GM18873 (cell line): ENCODE results near the gene SAMHD1.
"Not testable (repeated sequence)": the region's sequence is repeated elsewhere in the genome, so short reads cannot be mapped to it uniquely, and the experiment has no call there.

Experiments
- ATAC-seq: cut with Tn5 transposase; IDR thresholded peaks from one replicate; pipeline ENCODE4 v1.9.1; 2021; ENCODE audit warnings: mild to moderate bottlenecking, moderate library complexity, moderate number of reproducible peaks; ENCODE audit not compliant: unreplicated experiment, low FRiP score

Gene SAMHD1

DNA sequence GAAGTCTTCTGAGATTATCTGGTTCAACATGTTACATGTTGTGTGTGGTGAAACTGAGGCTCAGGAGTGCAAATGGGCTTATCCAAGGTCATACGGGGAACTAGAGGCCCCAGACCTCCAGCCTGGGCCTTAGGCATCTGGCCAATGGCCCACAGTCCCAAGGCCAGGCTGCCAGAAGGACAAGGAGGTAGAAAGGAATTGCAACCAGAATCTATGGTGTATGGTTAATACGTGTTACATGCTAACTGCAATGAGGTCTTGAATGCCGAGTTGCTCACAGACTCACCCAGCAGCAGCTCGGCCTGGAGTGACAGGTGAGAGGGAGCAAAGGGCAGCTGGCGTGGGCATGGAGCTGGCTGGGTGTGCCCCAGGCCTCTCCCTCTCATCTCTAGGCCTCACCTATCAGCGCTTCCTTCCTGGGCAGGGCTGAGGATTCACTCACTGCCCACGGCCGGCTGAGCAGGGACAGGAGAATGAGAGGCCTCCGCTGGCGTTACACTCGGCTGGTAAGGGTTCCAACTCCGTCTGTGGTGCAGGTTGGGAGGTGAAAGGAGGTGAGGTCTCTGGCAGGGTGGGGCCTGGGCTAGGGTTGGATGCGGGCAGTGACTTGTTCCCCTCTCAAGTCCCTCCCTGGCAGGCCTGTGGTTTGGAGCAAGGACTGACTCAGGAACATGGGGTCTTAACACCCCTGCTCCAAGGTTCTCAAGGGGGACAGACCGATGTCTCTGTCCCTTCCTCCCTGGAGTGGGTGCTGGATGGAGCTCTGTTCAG, 75.6 kb downstream of the SAMHD1 start, which contains the start of gene TLDC2:
Gene TLDC2 (plus strand): TSS at position 437 of the 771 bp plus-strand sequence. CDS start 37 bp downstream, at position 474.
- no peak for ATAC-seq

DNA sequence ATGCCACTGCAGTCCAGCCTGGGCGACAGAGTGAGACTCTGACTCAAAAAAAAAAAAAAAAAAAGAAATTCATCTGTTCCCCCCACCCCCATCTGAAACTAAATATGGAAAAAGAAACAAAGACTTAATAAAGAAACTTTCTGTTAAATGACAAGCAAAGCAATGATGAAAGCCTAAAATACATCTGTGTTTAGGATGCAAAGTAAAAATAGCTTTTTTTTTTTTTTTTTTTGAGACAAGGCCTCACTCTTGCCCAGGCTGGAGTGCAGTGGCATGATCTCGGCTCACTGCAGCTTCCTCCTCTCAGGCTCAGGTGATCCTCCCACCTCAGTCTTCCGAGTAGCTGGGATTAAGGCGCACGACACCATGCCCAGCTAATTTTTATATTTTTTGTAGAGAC, 76.4 kb downstream of the SAMHD1 start:
- not testable (repeated sequence) for ATAC-seq

DNA sequence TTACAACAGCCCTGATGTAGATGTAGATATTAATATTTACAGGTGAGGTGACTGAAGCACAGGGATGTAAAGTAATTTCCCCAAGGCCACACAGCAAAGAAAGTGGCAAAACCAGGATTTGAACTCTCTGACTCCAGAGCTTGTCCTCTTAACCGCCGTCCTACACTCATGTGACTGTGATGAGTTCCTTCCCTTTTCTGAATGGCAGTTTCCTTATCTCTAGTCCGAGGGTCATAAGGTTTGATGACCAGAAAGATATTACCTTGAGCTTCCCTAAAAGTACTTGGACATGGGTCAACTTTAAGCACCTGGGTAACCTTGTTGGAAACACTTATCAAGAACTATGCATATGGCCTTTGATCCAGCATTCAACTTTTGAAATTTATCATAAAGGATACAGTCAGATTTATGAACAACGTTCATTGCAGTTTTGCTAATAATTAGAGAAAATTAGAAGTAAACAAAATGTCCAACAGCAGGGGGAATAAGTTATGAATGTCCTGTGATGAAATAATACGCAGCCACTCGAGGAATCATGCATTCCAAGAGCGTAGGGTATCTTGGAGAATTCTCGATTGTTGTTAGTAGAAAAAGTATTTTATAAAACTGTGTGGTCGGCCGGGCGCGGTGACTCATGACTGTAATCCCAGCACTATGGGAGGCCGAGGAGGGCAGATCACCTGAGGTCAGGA, 77.9 kb downstream of the SAMHD1 start:
- ATAC-seq: no peak

DNA sequence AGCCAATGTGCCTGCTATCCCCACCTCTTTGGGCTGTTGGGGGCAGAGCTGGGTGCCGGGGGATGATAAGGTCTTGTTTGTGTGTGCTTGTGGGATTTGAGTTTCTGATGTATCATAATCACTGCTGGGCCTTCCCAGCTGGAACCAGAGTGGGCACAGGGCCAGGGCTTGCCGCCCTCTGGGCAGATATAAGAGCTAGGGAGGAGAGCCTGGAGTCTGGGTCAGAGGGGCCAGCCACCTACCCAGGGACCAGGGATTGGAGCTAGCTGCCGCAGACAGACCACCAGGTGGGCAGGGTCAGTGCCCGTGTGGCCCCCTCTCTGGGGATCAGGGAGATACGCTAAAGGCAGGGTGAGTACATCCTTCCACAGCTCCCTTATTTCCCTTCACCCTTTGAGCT, 78.7 kb downstream of the SAMHD1 start:
- ATAC-seq: no peak

DNA sequence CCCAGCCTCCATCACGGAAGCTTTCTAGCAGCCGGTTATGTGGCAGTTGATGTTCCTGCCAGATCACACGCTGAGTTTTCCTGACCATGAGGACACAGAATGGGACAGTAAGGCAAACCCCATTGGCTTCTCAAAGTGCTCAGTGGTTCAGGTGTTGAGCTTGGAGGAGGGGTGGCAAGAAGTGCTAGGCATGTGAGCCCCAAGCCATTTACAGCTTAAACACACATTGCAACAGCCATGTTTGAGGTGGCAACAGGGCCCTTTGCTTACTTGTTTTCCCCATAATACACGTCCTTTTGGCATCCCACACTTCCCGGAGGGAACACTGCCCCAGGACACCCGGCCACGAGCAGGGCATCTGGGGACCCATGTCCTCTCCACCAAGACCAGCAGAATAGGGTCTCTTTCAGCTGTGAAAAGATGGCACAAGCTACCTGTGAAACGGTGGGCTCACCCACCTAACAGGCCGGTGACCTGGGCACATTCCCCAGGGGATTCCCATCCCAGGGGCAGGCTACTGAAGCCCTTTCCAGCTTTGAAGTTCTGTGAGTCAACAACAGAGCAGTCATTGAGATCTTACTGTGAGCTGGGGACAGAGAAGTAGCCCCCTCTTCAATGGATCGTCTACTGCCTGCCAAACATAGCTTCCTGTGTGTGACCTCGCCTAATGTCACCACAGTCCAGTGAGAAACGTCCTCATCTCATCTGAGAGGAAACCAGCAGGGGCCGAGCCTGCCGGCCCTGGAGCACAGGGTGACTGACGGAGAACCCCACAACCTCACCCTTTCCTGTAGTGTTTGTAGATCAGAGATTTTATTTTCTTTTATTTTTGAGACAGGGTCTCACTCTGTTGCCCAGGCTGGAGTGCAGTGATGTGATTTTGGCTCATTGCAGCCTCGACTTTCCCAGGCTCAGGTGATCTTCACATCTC, 79.6 kb downstream of the SAMHD1 start:
- no peak for ATAC-seq

DNA sequence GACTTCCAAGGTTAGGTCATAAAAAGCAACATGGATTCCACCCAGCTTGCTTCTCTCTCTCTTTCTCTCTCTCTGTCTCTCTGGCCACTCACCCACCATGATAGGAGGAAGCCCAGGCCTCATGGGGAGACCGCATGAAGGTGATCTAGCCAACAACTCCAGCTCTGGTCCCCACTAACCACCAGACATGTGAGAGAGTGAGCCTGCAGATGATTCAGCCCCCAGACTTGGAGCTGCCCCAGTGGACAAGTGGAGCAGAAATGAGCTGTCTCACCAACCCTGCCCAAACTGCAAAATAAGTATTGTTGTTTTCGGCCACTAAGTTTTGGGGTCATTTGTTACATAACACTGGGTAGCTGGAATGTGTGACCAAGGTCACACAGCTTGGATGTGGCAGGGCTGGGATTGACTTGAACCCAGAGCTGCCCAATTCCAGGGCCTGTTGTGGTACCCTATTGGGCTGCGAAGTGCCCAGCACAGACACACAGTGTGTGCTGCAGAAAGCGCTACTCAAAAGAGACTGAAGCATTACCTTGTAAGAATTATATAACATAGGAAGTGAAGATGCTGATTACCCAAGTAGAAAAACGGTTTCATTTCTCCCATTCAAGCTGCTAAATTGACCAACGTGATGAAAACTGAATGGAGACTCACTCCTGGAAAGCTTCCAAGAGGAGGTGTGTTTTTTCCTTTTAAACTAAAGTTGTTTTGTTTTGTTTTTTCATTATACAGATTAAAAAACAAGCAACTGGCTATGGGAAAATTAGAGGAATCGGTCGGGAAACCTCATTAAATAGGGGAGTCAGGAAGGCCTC, 84.6 kb downstream of the SAMHD1 start:
- ATAC-seq: no peak

DNA sequence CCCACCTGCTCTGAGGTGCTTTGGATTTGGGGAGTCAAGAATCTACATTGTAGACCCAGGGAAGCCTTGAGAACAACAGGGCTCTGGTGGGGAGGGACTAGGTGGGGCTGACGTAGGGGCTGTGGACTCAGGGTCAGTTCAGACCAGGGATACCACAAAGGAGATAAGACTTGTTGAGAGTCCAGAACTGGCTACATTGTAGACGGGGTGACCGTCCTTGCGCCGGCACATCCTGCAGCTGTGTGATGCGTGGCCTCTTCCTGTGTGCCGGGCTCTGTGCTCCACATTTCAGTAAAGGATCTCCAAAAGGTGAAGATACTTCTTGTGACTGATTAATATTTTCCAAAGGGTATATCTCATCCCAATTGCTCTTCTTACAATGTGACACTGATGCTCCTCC, 85.3 kb downstream of the SAMHD1 start:
- ATAC-seq: no peak

DNA sequence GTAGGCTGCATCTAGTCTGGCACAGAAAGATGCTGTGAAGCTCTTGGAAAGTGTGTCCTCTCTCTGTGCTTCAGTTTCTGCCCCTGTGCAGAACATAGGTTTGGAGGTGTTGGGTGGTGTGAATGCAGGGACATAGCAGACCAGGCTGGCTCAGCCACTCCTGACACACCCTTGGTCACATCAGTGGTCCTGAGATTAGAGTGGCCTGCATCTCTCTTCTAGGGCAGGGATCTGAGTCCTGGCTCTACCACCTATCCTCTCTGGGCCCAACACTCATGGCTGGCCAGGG, 85.7 kb downstream of the SAMHD1 start:
- ATAC-seq: no peak

DNA sequence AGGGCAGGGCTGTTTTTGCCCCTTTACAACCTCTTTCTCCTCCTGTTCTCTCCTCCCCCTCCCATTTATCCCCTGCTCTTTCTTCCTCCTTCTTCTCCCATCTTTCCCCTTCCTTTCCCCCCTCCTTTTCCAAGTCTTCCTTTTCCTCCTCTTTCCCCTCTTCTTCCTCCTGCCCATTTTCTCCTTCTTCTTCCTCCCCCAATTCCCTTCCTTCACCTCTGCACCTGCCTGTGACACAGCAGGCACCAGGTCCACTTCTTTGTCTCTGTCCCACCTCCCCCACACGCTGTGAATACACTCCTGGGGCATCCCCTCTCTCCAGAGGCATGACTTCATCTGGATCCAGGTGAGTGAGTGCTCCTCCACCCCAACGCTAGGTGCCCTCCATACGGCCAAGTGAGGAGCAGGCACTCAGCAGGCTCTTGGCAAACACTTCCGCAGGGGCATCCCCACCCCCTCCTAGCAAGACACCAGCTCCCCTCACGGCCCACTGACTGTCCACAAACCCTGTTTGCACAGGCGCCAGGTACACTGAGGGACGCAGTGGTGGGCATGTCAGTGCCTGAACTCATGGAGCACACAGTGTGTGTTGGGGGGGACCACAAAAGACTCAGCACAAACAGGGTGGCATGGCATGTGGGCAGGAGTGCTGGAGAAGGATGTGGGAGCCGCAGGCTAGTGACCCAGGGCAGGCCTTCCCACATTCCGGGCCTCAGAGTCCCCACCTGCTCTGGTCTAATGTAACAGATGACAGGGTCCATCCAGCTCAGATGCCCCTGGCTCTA, 86.2 kb downstream of the SAMHD1 start:
- no peak for ATAC-seq

DNA sequence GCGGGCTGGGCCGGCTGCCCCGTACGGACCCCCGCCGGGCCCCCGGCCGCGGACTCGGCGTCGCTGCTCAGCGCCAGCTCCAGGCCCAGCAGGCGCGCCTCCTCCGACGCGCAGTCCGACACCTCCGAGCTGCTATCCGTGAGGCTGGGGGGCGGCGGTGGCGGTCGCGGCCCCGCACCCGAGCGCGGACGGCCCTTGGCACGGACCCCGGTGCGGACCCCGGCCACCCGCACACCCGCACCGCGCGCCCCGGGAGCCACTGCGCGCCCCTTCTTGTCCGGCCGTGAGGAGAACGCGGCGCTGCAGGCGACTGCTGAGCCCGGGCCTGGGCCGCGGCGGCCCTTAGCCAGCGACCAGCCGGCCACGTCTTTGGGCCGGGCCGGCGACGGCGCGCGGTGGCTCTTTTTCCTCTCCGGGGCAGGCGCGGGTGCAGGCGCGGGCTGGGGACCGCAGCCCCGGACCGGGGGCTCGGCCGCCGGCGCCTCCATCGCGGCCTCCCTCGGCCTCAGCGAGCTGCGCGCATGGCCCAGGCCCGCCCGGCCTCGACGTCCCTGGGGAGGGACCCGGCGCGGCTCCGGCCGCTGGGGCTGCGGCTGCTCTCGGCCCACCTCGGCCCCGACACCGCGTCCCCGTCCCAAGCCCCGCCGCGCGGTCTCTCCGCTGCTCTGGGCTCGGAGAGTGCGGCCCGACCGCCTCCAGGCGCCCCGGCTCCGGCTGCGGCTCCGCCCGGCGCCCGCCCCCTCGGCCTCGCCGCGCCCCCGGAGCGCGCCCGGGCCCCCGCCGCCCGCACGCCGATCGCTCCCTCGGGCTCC, 88.4 kb downstream of the SAMHD1 start:
- ATAC-seq: peak; percentile 23

DNA sequence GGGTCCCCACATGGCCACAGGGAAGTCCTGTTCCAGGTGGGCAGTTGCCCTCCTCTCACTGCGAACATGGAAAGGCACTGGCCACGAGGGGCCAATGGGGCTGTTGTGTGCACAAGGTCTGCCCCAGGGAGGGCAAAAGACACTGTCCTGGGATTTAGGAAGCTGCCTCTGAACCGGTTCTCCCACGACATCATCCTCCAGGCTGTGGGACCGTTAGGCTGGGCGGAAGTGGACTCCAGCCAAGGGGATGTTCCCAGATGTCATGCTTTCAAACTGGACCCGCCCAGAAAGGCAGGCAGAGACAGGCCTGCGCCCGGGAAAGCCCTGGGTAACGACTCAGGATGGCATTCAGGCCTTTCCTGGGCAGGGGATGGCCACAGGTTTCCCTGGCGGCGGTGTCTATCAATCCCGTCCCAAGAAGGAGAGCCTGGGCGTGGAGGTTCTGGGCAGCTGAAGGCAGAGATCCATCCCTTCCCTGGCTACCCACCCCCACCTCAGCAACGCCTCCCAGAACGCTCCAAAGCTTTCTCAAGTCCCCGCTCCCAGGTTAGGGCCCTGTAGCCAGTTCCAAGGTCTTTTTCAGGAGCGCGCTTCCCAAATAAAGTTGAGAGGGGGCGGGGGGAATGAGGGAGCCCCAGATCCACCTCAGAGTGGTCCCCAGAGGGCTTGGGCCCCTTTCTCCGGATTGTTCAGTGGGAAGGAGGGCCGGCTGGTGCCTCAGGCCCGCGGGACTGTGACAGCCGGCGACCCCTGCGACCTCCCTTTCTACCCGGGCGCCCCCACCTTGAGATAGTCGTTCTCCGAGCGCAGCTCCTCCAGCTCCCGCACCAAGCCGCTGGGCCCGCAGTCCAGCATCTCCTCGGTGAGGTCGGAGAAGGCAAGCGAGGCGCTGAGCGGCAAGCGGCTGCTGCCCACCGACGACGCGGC, 89.4 kb downstream of the SAMHD1 start:
- ATAC-seq: no peak

DNA sequence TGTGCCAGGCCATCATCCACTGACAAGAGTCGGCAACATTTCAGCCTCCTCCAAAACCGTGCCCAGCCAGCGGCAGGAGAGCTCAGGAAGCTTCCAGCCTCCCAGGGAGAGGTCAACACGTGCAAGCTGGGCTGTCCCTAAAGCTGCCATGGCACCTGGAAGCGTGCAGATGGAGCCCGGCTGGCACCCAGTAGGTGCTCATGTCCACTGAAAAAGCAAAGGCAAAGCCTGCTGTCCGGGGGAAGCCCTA, 90.0 kb downstream of the SAMHD1 start:
- no peak for ATAC-seq

DNA sequence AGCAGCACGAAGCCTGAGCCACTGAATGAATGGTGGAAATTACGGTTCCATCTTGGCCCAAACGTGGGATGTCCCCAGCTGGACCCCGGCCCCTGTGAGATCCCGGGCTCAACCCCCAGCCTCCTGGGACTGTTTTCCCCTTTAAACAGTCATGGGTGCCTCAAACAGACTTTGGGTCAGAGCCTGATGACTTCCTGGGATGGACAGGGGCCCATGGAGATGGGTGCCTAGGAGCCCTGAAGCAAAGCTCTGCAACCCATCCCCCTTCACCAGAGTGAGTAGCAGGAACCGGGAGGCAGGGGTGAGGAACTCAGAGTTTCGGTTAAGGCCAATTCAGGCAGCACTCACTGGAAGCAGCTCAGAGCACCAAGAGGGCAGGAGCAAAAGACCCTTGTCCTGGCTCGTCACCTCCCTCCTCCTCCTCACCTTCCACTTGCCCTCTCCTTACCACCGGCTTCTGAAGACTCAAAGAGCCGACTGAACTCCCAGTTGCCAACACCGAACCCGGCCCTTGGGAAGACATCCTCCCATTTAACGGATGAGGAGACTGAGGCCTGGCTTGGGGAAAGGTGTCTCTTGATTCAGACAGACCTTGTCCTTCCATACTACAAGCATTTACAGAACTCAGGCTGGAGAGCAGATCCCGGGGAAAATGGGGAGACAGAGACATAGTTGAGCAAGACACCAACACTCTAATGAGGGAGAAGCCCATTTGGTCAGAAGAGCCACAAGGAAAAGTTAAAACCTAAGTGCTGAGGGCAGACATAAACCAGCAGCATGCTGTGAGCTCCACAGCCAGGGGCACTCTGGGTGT, 90.5 kb downstream of the SAMHD1 start:
- no peak for ATAC-seq

DNA sequence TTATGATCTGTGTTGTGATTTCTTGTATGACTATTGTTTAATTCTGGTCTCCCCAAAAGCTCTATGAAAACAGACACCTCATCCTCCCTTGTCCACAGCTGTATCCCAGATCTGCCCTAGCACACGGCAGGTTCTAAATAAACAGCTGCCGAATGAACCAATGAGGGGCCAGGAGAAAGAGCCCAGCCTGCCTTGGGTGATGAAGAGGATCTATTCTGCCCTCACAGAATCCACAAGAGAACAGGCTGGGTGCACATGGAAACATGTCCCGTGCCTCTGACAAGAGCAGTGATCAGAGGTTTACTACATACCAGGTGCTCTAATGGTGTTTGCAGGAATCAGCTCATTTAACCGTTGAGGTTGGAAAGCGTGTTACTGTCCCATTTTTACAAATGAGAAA, 91.2 kb downstream of the SAMHD1 start:
- ATAC-seq: no peak

DNA sequence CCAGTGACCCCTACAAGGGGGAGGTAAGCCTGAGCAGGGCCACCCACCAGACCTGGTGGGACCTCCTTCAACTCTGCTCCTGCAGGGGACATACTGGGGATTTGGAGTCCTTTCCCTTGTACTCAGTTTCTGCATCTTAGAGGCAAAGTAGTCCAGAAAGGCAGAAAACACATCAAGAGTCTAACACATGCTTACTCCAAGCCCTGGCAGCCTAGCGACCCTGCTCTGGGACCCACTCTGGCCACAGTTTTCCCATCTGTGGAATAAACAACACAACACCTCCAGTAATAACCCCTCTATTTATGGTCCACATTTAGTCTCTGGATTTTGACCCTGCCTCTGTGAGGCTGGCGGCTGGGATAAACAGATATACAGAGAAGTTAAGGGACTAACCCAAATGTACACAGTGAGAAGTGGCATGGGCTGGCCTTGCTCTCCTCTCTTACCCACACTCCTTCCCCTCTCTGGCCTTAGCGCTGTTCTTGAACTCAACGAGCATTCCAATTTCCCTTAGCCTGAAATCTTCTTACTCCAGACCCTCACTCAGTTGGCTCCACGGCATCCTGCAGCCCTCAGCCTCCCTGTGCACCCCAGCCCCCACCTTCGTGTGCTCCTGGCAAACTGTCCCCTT, 91.7 kb downstream of the SAMHD1 start:
- ATAC-seq: no peak

DNA sequence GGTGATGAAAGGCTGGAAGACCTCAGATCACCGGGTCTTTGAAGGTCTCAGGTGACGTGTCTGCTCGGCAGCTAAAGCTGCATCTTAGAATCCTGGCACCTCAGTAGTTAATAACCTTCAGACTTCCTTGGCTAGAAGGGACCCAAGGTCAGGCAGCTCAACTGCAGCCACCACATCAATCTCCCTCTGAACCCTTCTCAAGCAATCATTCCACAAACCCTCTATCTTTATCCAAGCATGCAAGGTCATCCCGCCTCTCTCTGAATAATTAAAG, 92.3 kb downstream of the SAMHD1 start:
- ATAC-seq: no peak
